Activated CD8-positive, alpha-beta memory T cell treated with anti-CD3 and anti-CD28 coated beads for 48 hours (primary cell): ENCODE measurements around the gene SETD5.
"Not testable (repeated sequence)": the region's sequence is repeated elsewhere in the genome, so short reads cannot be mapped to it uniquely, and the experiment has no call there.

Experiments
- DNase-seq, 3 experiments: peaks; one replicate each; pipeline ENCODE4 v3.0.0-alpha.2; 2020; ENCODE audit warnings: low read depth in 2 of 3, low spot score in 2 of 3

SETD5 gene

DNA sequence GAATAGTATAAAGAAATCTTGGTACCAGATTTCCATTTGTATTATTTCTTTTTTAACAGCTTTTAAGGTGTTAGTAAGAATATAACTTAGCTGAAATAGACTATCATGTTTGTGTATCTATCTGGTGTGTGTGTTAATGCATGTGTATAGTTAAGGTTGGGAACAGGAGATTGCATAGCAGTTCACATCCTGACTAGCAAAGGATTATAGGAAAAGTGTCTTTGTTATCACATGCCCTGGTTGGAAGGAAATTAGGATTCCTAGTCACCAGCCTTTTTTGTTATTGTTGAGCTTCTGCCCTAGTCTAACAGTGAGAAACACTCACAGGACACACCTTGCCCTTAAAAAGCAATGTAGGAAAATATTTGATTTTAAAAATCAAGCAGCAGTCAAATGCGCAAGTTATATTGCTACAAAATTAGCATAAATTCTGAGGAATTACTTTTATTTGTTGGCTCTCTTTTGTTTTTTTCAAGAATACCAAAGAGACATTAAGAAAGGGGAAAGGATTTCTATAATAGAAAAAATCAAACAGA lies 58.2 kb downstream of the SETD5 start:
- no peak for DNase-seq

DNA sequence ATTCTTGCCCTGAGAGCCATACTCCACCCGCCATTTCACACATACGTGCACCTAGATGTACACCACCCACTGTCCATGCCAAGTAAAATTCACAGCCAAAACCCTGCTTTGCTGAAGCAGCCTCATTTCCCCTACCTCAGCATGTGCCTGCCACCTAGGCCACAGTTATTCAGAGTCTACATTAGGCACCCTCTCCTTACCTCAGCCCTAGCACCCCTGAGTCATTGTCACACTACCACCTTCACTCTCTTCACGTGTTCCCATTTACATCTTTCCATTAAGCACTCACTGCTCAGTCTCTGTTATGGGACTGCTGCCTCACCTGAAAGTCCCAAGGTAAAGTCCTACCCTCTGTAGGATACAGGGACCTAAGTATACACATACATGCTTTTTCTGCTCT lies 70.0 kb downstream of the SETD5 start:
- DNase-seq = no peak

DNA sequence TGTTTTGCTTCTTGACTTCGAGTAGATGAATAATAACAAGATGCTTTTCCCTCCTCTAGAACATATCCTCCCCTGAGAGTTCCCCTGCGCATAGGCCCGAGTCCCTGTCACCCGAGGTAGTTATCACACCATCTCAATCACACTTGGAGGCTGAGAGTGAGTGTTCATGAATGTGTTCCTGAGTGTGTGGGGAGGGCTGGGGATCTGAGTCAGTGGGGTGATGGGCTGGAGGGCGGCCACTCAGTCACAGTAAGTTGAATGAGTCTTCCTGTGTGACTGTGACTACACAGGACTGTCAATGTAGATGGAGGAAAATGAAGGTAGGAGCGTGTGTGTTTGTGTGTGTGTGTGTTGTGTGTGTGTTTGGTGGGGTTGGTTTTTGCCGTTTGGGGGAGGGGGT lies 71.0 kb downstream of the SETD5 start:
- no peak for DNase-seq

DNA sequence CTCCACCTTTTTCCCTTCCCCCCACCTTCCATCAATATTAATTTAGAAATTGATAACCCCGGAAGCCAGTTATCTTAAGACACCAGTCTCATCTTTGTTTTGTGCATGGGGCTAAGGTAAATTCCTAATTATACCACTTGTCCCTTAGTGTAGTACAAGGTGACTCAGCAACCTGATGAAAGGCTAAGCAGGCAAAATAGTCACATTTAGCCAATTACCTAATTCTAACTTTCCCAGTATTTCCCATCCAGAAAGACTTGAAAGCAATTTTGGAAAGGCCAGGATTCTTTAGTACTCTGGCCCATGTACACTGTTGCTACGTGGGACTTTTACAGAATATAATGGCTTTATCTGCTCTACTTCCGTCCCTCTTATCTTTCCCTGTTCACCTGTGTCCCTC lies 72.6 kb downstream of the SETD5 start:
- DNase-seq = no peak

DNA sequence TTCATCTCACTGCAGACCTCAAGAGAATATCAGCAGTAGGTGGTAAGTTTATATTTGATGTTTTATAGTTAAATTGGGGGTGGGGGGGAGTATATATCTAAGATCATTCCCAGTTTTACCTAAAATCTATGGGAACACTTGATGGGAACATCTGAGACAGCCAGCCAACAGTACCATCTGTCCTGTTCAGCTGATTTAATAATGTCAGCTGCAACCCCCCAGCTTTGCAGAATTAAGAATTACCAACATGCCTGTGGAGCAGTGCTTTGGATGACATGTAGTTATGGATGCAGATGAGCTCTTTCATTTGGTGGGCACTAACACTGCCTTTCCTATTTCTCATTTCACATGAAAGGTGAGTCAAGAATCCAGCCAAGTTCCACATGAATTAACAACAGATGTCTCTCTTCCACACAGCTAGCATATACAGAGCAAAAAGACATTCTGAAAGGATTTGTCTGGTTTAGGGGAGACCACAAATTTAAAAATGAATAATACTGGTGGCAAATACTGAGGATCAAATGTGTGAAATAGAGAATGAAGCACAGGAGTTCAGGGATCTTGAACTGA lies 76.2 kb downstream of the SETD5 start:
- DNase-seq = no peak

DNA sequence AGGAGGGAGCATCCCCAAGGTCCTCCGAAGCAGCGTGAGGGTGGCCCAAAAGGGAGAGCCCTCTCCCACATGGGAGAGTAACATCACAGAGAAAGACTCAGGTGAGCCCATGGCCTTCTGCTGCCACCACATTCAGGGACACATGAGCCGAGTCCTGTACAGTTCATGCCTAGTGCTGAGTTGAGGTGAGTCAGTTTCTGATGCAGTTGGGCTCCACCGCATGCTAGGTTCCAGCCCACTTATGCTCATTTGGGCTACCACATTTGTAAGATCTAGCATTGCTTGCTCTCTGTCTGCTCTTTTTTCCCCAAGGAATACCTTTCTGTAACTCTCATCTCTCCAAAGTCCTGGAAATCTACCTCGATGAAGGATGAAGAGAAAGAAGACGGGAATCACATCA lies 77.1 kb downstream of the SETD5 start:
- DNase-seq = no peak

DNA sequence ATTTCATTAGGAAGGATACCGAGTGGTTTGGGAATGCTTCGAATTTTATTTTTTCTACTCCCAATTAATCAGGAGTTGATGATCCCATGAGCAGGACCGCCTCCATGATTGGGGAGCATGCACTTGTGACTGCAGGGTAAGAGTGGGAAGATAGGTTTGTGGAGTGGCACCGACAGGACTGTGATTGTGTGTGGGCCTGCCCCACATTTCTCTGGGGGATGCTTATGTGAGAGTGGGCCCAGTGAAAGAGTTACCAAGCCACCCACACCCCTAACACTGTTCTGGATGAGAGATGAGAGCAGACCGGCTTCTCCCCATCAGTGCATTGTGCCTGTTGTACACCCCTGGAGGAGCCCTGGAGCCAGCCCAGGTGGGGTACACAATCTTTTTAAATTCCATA lies 79.5 kb downstream of the SETD5 start:
- DNase-seq = no peak

DNA sequence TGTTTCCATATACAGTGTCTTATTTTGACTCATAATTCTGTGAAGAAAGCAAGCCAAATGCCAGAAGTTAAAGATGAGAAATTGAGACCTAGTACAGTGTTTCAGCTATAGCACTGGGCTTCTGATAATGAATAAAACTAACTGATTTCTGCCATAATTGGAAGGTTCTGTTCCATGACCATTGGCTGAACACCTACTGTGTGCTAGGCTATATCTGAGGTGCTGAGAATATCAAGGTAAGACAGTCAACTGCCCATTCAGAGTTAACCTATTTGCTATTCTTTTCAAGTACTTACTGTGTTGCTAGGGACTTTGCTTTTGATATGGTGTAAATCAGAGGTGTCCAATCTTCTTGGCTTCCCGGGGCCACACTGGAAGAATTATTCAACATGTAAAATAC lies 82.8 kb downstream of the SETD5 start:
- DNase-seq = no peak

DNA sequence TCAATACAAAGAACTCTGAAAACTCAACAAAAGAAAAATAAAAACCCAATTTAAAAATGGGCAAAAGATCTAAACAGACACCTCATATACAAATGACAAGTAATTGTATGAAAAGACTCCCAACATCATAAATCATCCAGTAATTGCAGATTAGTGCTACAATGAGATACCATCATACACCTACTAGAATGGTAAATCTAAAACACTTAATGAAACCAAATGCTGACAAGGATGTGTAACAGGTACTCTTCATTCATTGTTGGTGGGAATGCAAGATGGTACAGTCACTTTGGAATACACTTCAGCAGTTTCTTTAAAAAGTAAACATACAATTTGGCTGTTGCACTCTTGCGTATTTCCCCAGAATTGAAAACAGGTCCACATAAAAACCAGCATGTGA lies 87.8 kb downstream of the SETD5 start:
- no peak for DNase-seq

DNA sequence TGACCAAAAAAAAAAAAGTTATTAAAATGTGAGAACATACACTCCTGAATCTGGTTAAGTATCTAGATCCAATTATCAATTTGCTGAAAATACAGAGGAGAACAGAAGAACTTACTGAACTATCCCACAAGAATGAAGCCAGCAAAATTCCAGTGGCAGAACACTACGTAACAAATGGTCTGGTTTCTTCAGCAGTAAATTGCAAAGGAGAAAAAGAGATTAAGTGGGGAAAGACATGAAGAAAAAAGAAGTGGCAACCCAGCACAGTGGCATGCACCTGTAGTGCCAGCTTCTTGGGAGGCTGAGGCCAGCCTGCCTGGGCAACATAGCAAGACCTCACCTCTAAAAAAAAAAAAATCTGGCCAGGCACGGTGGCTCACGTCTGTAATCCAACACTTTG lies 94.1 kb downstream of the SETD5 start:
- no peak for DNase-seq

DNA sequence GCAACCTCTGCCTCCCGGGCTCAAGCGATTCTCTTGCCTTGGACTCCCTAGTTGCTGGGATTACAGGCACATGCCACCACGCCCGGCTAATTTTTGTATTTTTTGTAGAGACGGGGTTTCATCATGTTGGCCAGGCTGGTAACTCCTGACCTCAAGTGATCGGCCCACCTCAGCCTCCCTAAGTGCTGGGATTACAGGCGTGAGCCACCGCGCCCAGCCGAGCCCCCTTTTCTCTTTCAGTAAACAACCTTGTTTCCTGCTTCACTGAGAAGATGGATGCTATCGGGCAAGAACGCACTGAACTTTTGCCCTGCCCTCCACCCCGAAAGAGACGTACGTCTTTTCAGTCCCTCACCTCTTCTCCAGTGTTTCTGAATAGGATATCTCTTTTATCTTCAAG lies 96.6 kb downstream of the SETD5 start:
- not testable (repeated sequence) for DNase-seq

DNA sequence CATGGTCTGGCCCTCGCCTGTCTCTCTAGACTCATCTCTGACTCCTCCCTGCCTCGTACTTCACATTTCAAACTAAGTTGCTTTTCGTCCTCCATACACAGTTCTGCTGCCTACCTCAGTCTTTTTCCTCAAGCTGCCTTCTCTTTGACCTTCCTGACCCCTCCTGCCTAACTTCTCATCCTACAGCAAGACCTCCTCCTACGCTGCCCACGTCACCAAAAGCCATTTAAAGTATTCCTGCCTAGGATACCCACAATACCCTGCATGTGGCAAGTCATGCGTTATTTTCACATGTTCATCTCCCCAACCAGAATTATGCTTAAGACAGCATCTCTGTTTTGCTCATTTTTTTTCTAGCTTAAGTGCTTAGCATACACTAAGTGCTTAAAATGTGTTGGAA lies 99.5 kb downstream of the SETD5 start:
- DNase-seq = no peak

DNA sequence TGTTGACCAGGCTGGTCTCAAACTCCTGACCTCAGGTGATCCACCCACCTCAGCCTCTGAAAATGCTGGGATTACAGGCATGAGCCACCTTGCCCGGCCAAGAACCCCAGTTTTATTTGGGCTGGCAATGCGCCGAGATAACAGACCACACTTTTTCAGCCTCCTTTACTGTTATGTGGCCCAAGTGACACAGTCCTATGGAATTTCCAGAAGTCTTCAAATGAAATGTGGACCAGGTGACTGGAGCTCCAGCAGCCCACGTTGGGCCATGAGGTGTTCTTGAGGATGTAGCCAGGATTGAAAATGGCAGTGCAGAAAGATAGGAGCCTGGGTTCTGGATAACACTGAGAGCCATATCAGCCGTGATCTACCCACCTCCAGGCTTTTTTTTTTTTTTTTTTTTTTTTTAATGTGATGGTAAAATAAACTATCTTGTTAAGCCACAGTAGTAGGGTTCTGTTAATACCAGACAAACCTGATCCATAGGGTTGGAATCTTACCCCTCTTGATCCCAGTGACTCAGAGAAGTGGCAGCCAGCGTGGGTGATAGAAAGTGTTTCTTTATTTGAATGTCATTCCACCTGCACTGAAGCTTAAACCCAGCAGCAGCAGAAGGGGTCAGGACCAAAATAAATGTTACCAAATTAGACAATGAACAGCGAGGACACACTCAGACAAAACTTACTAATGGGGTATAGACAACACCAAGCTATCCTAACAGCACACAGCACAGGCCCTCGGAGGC lies 100.6 kb downstream of the SETD5 start:
- no peak for DNase-seq

DNA sequence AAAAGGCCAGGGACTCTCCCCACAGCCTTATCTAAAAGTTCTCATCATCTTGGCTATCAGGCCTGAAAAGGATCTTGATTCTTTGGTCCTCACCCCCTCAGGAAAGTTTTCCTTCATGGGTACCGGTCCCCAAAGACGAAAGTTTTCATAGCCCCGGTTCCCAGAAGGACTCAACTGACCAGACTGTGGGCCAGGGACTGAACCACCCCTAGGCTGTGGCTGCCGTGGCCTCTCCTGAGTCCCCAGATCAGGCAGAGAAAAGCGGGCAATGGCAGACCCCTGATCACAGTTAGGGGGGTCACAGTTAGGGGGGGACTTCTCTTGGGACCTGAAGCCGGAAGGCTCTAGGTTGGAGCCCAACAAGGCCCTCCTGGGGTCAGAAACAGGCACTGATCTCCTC lies 101.4 kb downstream of the SETD5 start:
- DNase-seq = no peak

DNA sequence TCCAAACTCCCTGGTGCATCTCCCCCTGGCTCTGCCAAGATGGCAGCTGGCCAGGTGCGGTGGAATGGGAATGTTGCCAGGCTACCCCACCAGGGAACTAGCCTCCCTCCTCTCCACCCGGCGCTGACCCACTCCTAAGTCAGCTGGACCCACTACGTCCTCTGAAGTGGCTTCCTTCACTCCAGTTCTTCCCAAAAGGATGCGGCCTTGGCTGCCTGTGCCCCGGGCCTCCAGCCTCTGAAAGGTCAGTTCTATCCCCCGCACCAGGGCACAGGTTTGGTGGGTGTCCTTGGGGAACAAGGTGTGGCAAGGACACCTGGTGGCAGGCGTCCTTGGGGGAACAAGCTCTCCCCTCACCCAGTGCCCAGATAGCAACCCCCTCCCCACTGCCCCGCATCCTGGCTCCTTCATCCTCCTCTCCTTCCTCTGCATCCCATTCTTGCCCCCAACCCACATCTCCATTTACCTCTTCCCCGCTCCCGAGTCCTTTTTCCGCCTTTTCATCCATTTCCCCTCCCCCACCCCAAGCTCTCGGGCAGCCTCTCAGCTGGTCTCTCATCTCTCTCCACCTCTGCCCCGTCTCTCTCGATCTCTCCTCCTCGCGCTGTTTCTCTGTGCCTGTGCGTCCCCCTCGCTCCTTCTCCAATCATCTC lies 102.2 kb downstream of the SETD5 start:
- DNase-seq = no peak

DNA sequence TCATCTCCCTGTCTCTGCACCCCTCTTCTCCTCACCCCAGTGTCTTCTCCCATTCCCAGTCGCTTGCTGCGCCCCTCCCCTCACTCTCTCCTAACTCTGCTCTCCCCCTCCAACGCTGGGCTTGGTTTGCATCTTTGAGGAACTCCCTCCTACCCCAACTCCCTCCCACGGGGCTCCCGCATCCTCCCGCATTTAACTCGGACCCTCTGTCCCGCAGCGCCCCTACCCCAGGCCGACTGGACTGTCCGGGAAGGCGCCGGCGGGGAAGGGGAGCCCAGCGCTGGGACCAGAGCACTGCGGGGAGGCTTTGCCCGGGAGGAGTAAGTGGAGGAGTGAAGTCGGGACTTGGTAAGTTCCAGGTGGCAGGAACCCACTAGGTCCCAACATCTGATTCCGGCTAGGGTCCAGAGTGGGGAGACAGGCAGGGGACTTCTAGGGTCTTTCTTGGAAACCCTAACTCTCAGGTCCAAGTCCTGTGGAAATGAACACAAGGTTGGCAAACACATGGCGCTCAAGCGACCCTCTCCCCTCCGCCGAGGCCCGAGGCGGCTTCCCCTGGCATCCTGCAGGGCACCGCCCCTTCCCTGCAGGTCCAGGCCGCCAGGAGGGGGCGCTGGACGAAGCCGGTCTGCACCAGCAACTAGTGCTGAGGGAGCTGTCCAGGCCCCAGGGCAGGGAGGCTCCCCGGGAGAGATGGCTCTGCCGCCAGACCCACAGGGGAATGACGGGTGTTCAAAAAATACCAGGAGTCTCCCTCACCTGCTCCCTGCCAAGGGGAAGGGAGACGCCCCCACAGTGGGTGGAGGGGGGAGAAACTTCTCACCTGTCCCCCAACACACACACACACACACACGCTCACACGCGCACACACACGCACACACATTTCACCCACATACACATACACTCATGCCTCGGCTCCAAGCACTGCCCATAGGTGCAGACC lies 103.0 kb downstream of the SETD5 start:
- peak; percentile 26 to 56 (median 49) for DNase-seq

DNA sequence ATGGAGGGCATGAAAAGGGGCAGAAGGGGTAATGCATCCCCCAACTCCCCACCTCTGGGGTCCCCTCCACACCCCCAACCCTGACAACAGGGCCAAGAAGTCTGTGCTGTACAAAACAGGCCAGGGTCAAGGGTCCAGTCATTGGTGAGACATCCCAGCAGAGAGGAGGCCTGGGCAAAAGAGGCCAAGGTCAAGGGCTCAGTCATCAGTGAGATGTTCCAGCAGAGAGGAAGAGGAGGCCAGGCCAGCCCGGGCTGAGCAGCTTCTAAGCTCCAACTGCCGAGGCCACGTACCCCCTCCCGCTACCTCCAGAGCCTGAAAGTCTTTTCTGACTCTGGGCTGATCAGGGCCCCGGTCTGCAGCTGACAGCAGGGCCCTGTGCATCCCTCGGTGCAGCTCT lies 103.8 kb downstream of the SETD5 start:
- no peak for DNase-seq

DNA sequence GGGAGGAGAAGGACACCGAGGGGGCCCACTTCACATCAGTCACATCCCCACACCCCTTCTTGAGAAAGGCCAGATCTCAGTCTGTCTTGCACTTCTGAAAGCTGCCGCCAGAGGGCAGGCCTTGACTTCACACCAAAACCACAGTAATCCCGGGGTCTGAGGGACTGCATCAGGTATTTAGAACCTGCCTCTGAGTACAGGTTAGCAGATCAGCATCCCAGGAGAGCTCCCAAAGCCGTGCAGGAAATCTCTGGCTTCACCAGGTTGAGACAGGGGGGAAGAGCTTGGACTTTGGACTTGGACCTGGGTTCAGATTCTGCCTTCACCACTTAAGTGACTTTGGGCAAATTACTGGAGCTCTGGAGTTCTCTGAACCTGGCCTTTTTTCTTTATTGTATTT lies 105.9 kb downstream of the SETD5 start:
- DNase-seq = peak; percentile 36 to 70 (median 55)

DNA sequence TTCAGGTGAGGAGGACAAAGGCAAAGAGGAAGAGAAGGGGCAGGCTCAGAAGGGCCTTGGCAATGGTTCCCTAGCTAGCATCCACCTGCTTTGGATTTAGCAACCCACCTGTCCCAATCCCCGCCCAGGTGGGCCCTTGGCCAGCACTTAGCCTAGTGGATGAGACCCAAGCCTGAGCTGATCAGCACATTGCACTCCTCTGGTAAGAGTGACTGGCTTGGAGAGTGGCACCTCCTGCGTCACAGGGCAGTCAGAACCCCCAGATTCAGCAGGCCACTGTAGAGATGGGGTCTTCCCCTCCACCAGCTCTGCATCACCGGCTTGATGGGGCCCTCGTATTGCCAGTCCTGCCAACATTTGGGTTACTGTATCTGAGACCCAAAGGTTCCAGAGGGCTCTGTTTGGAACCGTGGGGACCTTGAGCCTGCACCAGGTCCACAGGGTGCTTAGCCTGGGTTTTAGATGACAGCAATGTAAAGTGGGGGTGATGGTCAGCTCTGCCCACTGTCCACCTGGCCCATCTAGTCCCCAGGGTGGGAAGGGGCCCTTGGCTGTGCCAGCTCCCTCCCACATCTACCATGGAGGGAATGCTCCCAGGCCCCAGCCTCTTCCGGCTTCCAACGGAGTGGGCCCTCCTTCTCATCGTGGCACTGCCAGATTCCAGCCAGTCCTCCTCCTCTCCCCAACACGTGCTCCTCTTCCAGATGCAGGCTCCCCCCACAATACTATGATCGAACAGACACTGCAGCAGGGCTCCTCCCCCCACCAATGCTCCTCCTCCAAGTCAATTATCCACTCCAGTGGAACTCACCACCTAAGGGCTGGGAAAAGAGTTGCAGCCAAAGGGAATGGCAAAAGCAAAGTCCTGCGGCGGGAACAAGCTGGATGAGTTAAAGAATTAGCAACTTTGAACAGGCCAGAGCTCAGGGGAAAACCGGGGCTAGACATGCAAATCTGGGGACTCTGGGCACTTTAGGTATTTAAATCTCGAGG lies 110.5 kb downstream of the SETD5 start:
- no peak for DNase-seq

DNA sequence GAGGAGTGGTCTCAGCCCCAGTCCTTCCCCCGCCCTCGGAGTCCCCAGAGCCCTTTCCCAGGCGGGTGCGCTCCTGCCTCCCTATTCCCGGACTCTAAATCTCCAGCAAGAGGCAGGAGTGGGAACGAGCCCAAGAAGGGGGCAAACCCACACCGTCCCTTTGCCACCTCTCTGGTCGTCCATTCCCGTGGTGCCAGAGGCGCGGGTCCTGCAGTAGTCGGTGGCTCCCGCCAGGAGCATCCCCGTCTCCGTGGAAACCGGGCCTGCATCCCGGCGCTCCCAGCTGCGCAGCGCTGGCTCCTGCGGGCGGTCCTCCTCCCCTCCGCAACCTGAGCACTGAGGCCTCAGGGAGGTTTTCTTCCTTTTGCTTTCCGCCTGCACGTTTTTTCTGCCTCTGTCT lies 111.4 kb downstream of the SETD5 start:
- DNase-seq = no peak
